ENCODE data around the gene RAB6B.

RAB6B gene

GRCh38 chr3:133930341-133930933, 34.8 kb upstream of the RAB6B start:
- DNase-seq = no peak

- no peak for DNase-seq
Observed at GRCh38 chr3:133928903-133929607, 33.4 kb upstream of the RAB6B start.

- DNase-seq = no peak
Observed at GRCh38 chr3:133928136-133928893, 32.6 kb upstream of the RAB6B start.

GRCh38 chr3:133927540-133928066, 31.9 kb upstream of the RAB6B start:
- peak; percentile 64 to 70 for DNase-seq

- DNase-seq = no peak
Observed at GRCh38 chr3:133926736-133927539, 31.3 kb upstream of the RAB6B start.

- DNase-seq = no peak
Observed at GRCh38 chr3:133925960-133926735, 30.5 kb upstream of the RAB6B start.

GRCh38 chr3:133924041-133924440, 28.4 kb upstream of the RAB6B start:
- DNase-seq = no peak

GRCh38 chr3:133921592-133921991, 25.9 kb upstream of the RAB6B start:
- no peak for DNase-seq

GRCh38 chr3:133917144-133917543, 21.5 kb upstream of the RAB6B start:
- DNase-seq = no peak

- no peak for DNase-seq
Observed at GRCh38 chr3:133915685-133916658, 20.3 kb upstream of the RAB6B start.

GRCh38 chr3:133914839-133915600, 19.3 kb upstream of the RAB6B start:
- DNase-seq = no peak

- no peak for DNase-seq
Observed at GRCh38 chr3:133910422-133910821, 14.7 kb upstream of the RAB6B start.

GRCh38 chr3:133905376-133905775, 9.7 kb upstream of the RAB6B start:
- no peak for DNase-seq

- DNase-seq = no peak
Observed at GRCh38 chr3:133901847-133902246, 6.2 kb upstream of the RAB6B start.

- DNase-seq = no peak
Observed at GRCh38 chr3:133901083-133901482, 5.4 kb upstream of the RAB6B start.

- no peak for DNase-seq
Observed at GRCh38 chr3:133899311-133899710, 3.6 kb upstream of the RAB6B start.

- DNase-seq = no peak
Observed at GRCh38 chr3:133897547-133897946, 1.9 kb upstream of the RAB6B start.

GRCh38 chr3:133896002-133896761, 500 bp upstream of the RAB6B start:
- no peak for DNase-seq

Data from CD4-positive, alpha-beta T cell treated with Interleukin-4 for 1 hour (primary cell).